Naive thymus-derived CD8-positive, alpha-beta T cell (primary cell): ENCODE results near the gene ZNG1B. TPM values are rescaled to one million over a fixed set of nuclear protein-coding genes. Genes with fewer than 3 reads are reported as not detected.
"Not testable (repeated sequence)": the region's sequence is repeated elsewhere in the genome, so short reads cannot be mapped to it uniquely, and the experiment has no call there.

Experiments
- ATAC-seq, 2 donors: fragments of 150-1000 bp; cut with Tn5 transposase in 1 of 2; sonication (Bioruptor Pico), chemical (Tn5 transposase) in 1 of 2; 1 replicate in 1 of 2; 2 replicates in 1 of 2; pipeline ENCODE4 v1.10.0; 2021; ENCODE audit warnings: mild to moderate bottlenecking in 2 of 2, moderate library complexity in 2 of 2
- POLR2A ChIA-PET: fragments of 350-600 bp; sonication (Branson Sonifier 250); formaldehyde crosslinking; loops from one replicate; lab custom pipeline; 2021; ENCODE audit warnings: antibody characterized with exemption; lab: Charles Lee
- DNase-seq, 10 donors: peaks; one replicate each; pipeline versions ENCODE4 v3.0.0 to v3.0.0-alpha.2; 2020 to 2022
- H3K27ac Mint-ChIP-seq, 10 donors: one replicate each; pipeline ENCODE4 v1.8.0; 2020 to 2022; ENCODE audit warnings: mild to moderate bottlenecking in 10 of 10, mixed read lengths in 10 of 10, moderate library complexity in 4 of 10, inconsistent platforms in 1 of 10
- H3K27me3 Mint-ChIP-seq, 5 donors: one replicate each; pipeline ENCODE4 v1.8.0; 2021 to 2022; ENCODE audit warnings: mixed read lengths in 5 of 5
- H3K36me3 Mint-ChIP-seq, 3 donors: one replicate each; pipeline ENCODE4 v1.8.0; 2020 to 2022; ENCODE audit warnings: mixed read lengths in 3 of 3, mild to moderate bottlenecking in 2 of 3, inconsistent platforms in 1 of 3
- H3K4me1 Mint-ChIP-seq, 4 donors: one replicate each; pipeline ENCODE4 v1.8.0; 2021 to 2022; ENCODE audit warnings: mixed read lengths in 4 of 4
- H3K4me3 Mint-ChIP-seq, 10 donors: one replicate each; pipeline ENCODE4 v1.8.0; 2020 to 2022; ENCODE audit warnings: mild to moderate bottlenecking in 10 of 10, mixed read lengths in 10 of 10, moderate library complexity in 6 of 10, inconsistent platforms in 1 of 10
- H3K9me3 Mint-ChIP-seq, 9 donors: one replicate each; pipeline ENCODE4 v1.8.0; 2020 to 2022; ENCODE audit warnings: mixed read lengths in 9 of 9, mild to moderate bottlenecking in 3 of 9, inconsistent platforms in 1 of 9, moderate library complexity in 1 of 9
- polyA plus RNA-seq, 3 donors: library from polyadenylated mRNA; unstranded; fragments of 300-500 nt; fragmentation: Illumina TruSeq; gene quantifications; one replicate each; pipeline ENCODE4 v1.2.3, GENCODE V29; 2021
- total RNA-seq, 8 experiments: library from RNA in 2 of 8; stranded (reverse) in 2 of 8; gene quantifications; one replicate each; pipeline ENCODE4 v1.2.3 and lab custom pipeline; 2021 to 2026

The ZNG1B gene
- total RNA-seq (10 to 100 TPM; 47.6 to 48.5 TPM), polyA plus RNA-seq (10 to 100 TPM; 22.5 to 25.1 (median 23.4) TPM), total RNA-seq (lab: John Stamatoyannopoulos, UW) (13.6 to 44.1 (median 26.7) reads per million in 6 experiments)

DNA sequence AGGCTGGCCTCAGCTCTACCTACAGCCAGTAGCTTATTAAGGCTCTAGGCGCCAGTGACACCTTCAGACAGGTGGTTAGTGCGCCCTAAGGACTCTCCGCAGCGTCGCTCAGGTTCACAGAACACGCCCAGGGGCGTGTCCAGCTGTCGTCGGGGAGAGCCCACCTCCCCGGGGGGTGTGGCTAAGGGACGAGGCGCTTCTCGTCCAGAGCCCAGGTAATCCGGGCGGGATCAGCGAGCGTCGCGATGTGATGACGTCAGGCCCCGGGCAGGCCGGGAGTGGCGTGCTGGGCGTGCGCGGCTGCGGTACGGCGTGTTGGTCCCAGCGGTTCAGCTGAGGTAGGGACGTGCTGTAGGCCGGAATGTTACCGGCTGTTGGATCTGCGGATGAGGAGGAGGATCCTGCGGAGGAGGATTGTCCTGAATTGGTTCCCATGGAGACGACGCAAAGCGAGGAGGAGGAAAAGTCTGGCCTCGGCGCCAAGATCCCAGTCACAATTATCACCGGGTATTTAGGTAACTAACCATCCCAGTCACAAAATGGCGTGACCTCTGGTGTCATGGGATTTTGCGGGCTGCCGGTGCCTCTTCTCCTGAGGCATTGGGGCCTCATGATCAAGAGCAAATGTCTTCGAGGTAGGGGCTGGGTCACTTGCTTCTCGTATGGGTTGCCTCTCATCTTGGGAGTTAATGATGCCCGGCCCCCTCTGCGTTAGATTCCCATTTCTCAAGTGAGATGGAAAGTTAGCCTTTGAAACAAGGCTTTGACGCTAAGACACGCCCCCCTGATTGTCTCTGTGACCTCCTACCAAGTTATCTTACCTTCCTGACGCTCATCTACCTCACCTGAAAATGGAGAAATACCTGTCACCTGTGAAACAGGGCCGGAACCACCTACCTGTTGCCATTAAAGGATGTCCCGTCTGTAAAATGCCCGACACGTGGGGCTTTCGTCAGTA lies at the start of gene ZNG1B:
TSS of gene ZNG1B (plus strand) at position 184 of the 958 bp plus-strand sequence. CDS start at position 362, 178 bp downstream.
- H3K9me3 Mint-ChIP-seq, ATAC-seq, H3K36me3 Mint-ChIP-seq, H3K27me3 Mint-ChIP-seq, POLR2A ChIA-PET: not testable (repeated sequence)
- peak within 1 kb of the TSS; percentile 75 to 96 (median 94) for H3K27ac Mint-ChIP-seq
- peak within 1 kb of the TSS; percentile 71 to 90 (median 84) for H3K4me3 Mint-ChIP-seq
- H3K4me1 Mint-ChIP-seq: peaks cover 0 to 11% (median 4%) of the 10 kb centered on the region in 4 donors
- peak; percentile 60 to 93 (median 81) for DNase-seq

DNA sequence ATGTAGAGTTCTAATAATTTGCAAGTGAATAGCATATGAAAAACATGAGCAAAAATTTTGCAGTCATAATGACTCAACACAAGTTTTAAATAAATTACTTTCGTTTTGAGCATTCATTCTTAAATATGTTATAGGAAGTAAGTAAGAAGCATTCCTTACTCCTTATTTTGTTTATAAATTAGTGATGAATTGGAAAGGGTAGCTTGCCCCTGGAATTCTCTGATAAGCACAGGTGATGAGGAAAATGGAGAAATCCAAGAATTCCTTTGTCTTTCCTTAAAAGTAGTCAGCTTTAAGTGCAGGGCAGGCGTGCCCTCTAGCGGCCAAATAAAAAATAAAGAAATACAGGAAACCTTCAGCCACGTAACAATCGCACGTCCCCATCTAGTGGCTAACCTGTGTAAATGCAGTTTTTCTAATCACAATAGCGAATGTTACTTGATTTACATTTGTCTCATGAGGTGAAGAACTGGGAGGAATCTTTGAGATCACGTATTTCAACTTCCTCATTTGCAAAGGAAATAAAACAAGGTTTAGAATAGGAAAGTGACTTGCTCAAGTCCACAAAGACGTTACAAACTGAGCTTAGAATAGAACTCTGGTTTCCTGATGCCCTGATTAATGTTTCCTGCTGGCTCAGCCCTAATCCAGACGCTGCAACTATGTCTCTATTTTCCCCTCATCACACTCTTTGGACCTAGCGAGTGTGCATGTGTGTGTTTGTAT lies 47.2 kb upstream of the ZNG1B start:
- POLR2A ChIA-PET: interaction anchor here (0.7 to 1.5 kb wide), 4 partner anchors 89 to 216 kb away, joined by 3 to 5 read pairs (median 3); partner anchors contain the start of gene PSD4
- peak; percentile 91 to 94 for ATAC-seq
- no peaks in the 10 kb centered on the region for H3K36me3 Mint-ChIP-seq
- H3K4me1 Mint-ChIP-seq: peaks cover 7 to 16% (median 15%) of the 10 kb centered on the region in 4 donors
- H3K27ac Mint-ChIP-seq: peak overlapping the region; percentile 29 to 90 (median 74)
- H3K27me3 Mint-ChIP-seq: peaks cover 0 to 10% (median 6%) of the 10 kb centered on the region in 5 donors
- peak; percentile 10 to 87 (median 62) for DNase-seq
- no peaks in the 10 kb centered on the region for H3K9me3 Mint-ChIP-seq
- H3K4me3 Mint-ChIP-seq: peak overlapping the region; percentile 65 to 87 (median 84)

DNA sequence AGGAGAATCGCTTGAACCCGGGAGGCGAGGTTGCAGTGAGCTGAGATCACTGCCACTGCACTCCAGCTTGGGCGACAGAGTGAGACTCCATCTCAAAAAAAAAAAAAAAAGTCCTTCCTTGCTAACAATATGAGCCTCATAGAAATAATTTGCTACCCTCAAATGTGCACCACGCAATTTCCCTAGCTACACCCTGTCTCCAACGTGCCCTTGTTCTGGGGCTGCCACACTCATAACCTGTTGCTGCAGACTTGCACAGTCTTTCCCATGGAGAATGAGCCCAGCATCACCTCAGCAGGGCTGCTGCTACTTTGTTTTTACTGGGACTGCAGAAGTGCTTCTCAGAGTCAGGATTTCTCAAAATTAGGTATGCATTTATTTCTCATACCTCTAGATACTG lies 46.4 kb upstream of the ZNG1B start:
- ATAC-seq (no peak), DNase-seq (no peak)
- no peaks in the 10 kb centered on the region for H3K36me3 Mint-ChIP-seq
- H3K4me3 Mint-ChIP-seq: peak overlapping the region in 3 of 10 donors; percentile 13 to 52 (median 41)
- peaks cover 0 to 10% (median 6%) of the 10 kb centered on the region in 5 donors for H3K27me3 Mint-ChIP-seq
- H3K27ac Mint-ChIP-seq: peak overlapping the region in 2 of 10 donors; percentile 69 to 84
- POLR2A ChIA-PET: interaction anchor here (0.7 to 1.3 kb wide), 2 partner anchors 90 to 187 kb away, joined by 3 read pairs; no protein-coding TSS in a partner anchor
- H3K9me3 Mint-ChIP-seq: no peaks in the 10 kb centered on the region
- peaks cover 7 to 16% (median 15%) of the 10 kb centered on the region in 4 donors for H3K4me1 Mint-ChIP-seq

DNA sequence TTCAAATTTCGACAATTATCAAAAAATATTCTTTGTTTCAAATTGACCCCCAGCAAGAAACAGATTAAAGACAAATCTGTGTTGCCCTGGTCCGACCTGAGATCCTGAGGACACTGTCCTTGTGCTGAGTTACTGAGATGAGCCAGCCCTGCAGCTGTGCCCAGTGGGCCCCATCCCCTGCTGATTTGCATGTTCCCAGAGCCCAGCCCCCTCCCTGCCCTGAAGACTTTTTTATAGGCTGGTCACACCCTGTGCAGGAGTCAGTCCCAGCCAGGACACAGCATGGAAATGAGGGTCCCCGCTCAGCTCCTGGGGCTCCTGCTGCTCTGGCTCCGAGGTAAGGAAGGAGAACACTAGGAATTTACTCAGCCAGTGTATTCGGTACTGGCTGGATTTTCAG lies 31.4 kb upstream of the ZNG1B start:
- Mint-ChIP-seq H3K4me1 (peaks cover 0 to 31% (median 0%) of the 10 kb centered on the region in 4 donors), H3K27ac (no peak overlapping the region), H3K27me3 (peaks cover 4 to 44% (median 23%) of the 10 kb centered on the region in 5 donors), H3K36me3 (no peaks in the 10 kb centered on the region), H3K4me3 (peak overlapping the region in 1 of 10 donors; percentile 66), H3K9me3 (no peaks in the 10 kb centered on the region)
- DNase-seq (no peak), ATAC-seq (no peak)
- POLR2A ChIA-PET: no interaction called here

DNA sequence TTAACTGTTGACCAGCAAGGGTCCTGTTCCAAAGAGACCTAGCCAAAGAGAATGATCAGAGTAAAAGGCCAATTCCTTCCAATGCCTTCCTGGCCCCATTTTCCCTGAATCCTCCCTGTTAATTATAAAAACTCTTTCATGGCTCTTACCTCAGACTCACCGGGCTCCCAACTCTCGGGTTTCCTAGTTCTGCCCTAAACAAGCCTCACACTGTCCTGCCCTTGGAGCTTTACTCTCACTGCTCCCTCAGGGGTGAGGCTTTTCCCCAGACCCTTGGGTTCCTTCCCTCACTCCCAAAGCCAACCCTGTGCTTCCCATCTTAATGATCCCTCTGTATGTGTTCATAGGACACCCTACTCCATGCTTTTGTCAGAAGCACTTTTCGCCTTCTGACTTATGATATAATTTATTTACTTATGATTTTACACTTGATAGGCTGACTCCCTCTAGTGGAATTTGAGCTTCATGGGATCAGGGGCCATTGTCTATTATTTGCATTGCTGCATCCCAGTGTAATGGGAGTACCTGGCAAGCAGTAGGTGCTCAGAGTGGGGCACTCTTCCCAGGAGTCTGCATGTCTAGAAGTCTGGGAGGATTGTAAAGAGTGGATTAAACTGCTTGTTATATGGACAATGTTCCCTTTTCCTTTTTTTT lies 29.9 kb upstream of the ZNG1B start:
- Mint-ChIP-seq H3K27me3 (peaks cover 3 to 44% (median 23%) of the 10 kb centered on the region in 5 donors), H3K36me3 (no peaks in the 10 kb centered on the region), H3K27ac (no peak overlapping the region), H3K4me1 (peaks cover 0 to 31% (median 0%) of the 10 kb centered on the region in 4 donors), H3K4me3 (no peak overlapping the region), H3K9me3 (no peaks in the 10 kb centered on the region)
- ATAC-seq (no peak), DNase-seq (no peak)
- POLR2A ChIA-PET: no interaction called here

DNA sequence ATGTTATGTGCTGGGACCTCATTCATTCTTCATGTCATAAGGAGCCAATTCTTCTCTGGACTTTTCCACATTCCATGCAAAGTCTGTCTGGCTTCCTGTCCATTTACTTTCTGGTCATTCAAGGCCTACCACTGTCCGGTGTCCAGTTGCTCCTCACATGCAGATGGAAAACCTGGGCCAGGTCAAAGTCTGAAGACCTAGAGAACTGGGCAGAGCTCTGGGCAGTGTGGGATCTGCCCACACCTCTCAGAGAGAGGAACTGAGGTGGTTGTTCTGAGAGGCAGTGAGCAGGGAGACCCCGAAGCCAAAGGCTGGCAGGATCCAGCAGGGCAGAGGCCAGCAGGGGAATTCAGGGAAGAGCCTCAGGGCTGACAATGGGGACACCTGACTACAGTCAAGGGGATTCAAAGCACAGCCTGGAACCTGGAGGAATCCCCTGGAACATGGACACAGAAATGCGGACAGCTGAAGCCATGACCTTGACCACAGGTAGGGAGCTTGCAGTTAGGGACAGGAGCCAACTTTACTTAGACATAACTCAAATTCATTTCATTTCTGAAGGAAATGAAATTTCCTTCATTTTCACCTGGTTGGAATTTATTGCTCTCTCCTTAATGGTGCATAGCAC lies 25.7 kb upstream of the ZNG1B start:
- peaks cover 0 to 13% (median 0%) of the 10 kb centered on the region in 4 donors for H3K4me1 Mint-ChIP-seq
- DNase-seq, POLR2A ChIA-PET, ATAC-seq, H3K4me3 Mint-ChIP-seq, H3K36me3 Mint-ChIP-seq, H3K27ac Mint-ChIP-seq, H3K9me3 Mint-ChIP-seq: not testable (repeated sequence)
- H3K27me3 Mint-ChIP-seq: peaks cover 0 to 26% (median 8%) of the 10 kb centered on the region in 5 donors

DNA sequence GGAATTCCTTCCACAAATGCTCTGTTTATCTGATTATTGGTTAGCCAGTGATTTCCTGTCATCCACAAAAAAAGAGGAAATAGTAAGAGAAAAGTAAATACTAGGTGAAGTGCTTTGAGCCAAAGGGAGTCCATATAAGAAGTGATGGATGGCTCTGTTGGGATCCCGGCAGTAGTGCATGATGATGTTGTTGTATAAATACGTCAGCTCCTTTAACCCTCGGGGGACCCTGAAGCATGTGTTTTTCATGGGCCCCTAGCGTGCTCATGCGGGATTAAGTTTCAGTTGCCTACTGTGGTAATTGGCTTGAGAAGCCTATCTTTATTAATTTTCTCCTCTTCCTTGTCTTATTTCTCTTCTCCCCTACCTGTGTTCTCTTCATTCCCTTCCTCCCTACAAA lies 24.7 kb upstream of the ZNG1B start:
- H3K36me3 Mint-ChIP-seq, H3K4me3 Mint-ChIP-seq, POLR2A ChIA-PET, ATAC-seq, H3K27ac Mint-ChIP-seq, H3K9me3 Mint-ChIP-seq, DNase-seq, H3K4me1 Mint-ChIP-seq: not testable (repeated sequence)
- peaks cover 0 to 17% (median 3%) of the 10 kb centered on the region in 5 donors for H3K27me3 Mint-ChIP-seq

DNA sequence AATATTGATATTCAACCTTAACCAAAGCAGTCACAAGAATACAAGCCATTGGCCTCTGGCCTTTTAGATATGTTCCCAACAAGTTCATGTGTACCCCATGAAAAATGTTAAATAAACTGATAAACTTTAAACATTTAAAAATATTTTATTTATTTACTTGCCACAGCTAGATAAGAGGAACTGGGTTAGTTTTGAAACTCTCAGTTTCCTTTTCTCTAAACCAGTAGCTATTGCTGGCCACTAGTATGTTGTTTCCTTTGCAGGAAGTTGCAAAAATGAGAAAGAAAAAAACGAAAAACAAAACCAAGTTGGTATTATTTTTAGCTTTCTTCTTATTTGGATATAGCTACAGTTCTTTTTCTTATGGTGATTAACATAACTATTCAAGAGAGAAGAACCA lies 5.7 kb upstream of the ZNG1B start:
- H3K27me3 Mint-ChIP-seq, DNase-seq: not testable (repeated sequence)

DNA sequence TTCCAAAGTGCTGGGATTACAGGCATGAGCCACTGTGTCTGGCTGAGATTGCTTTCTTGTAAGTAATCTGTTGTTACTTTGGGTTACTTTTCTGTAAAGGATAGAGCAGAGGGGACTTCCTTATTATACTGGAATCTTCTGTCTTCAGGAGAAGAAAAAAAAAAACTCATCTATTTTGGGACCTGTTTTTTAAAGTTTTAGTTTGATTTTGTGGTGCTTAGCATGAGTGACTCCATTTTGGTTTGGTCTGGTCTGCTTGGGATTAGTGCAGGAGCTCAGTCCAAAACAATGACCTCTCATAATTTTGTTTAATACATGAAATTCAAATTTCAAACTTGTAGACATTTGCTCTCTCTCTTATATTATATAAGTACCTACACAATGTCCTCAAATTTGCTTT lies 4.0 kb upstream of the ZNG1B start:
- POLR2A ChIA-PET, H3K9me3 Mint-ChIP-seq, H3K4me1 Mint-ChIP-seq, H3K4me3 Mint-ChIP-seq, DNase-seq, H3K36me3 Mint-ChIP-seq, ATAC-seq, H3K27ac Mint-ChIP-seq, H3K27me3 Mint-ChIP-seq: not testable (repeated sequence)

More for the DNA sequence above, 5.7 kb upstream of the ZNG1B start:
- H3K36me3 Mint-ChIP-seq, H3K27ac Mint-ChIP-seq, H3K4me1 Mint-ChIP-seq, ATAC-seq, H3K4me3 Mint-ChIP-seq, POLR2A ChIA-PET, H3K9me3 Mint-ChIP-seq: not testable (repeated sequence)

DNA sequence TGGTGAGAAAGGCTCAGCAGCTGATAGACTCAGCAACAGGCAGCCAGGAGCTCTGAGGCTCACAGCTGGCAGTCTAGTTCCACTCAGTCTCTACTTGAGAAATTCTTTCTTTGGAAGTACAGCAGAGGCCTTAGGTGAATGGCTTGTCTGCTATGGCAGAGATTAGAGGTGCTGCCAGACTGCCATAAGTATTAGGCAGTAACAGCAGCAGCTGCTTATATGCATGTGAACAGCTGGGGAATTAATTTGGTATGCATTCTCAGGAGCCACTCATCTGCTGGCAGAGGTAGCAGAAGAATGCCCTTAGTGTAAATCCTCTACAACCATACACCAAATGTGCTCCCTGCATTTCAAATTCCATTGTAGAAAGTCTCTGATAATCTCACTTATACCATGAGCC lies 28.3 kb downstream of the ZNG1B start:
- H3K4me1 Mint-ChIP-seq, H3K9me3 Mint-ChIP-seq, DNase-seq, POLR2A ChIA-PET, H3K36me3 Mint-ChIP-seq, H3K4me3 Mint-ChIP-seq, H3K27me3 Mint-ChIP-seq, ATAC-seq, H3K27ac Mint-ChIP-seq: not testable (repeated sequence)

DNA sequence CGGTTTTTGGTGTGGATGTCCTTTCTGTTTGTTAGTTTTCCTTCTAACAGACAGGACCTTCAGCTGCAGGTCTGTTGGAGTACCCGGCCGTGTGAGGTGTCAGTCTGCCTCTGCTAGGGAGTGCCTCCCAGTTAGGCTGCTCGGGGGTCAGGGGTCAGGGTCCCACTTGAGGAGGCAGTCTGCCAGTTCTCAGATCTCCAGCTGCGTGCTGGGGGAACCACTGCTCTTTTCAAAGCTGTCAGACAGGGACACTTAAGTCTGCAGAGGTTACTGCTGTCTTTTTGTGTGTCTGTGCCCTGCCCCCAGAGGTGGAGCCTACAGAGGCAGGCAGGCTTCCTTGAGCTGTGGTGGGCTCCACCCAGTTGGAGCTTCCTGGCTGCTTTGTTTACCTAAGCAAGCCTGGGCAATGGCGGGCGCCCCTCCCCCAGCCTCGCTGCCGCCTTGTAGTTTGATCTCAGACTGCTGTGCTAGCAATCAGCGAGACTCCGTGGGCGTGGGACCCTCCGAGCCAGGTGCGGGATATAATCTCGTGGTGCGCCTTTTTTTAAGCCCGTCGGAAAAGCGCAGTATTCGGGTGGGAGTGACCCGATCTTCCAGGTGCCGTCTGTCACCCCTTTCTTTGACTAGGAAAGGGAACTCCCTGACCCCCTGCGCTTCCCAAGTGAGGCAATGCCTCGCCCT lies 39.3 kb downstream of the ZNG1B start:
- Mint-ChIP-seq H3K4me3 (peak overlapping the region in 1 of 10 donors; percentile 63), H3K36me3 (peaks cover 4 to 21% (median 5%) of the 10 kb centered on the region in 3 donors)
- H3K4me1 Mint-ChIP-seq, POLR2A ChIA-PET, H3K27ac Mint-ChIP-seq, H3K9me3 Mint-ChIP-seq, H3K27me3 Mint-ChIP-seq, ATAC-seq: not testable (repeated sequence)
- peak in 1 of 10 donors; percentile 26 for DNase-seq
